Osteoblast (primary cell): ENCODE data around the gene WDR53. TPM values are rescaled to one million over a fixed set of nuclear protein-coding genes. Genes with fewer than 3 reads are reported as not detected.

ENCODE experiments used
- DNase-seq: peaks from one replicate; pipeline ENCODE4 v3.0.0; 2011; ENCODE audit warnings: low spot score, mixed read lengths; ENCODE audit not compliant: insufficient read length; ENCODE audit errors: missing footprints
- H2AFZ ChIP-seq: 2 replicates; pipeline ENCODE4 v1.6.0; 2011; ENCODE audit warnings: mild to moderate bottlenecking, low read length
- H3K27ac ChIP-seq: 2 replicates; pipeline ENCODE4 v1.5.1; 2011; ENCODE audit warnings: mild to moderate bottlenecking, low read depth, low read length, moderate library complexity
- H3K27me3 ChIP-seq: 2 replicates; pipeline ENCODE4 v1.6.0; 2012; ENCODE audit warnings: mild to moderate bottlenecking, control low read depth, inconsistent platforms, low read length, moderate library complexity; ENCODE audit not compliant: insufficient read depth
- H3K36me3 ChIP-seq: 2 replicates; pipeline ENCODE4 v1.5.1; 2011; ENCODE audit warnings: mild to moderate bottlenecking, low read length, control low read depth, moderate library complexity; ENCODE audit not compliant: insufficient read depth
- H3K4me1 ChIP-seq: 2 replicates; pipeline ENCODE4 v1.5.1; 2011; ENCODE audit warnings: mild to moderate bottlenecking, low read length, control low read depth, moderate library complexity; ENCODE audit not compliant: insufficient read depth
- H3K4me2 ChIP-seq: 2 replicates; pipeline ENCODE4 v1.6.0; 2011; ENCODE audit warnings: mild to moderate bottlenecking, low read length; ENCODE audit not compliant: insufficient read depth
- H3K4me3 ChIP-seq: fragments of 200-600 bp; sonication (generic); 3 replicates; pipeline ENCODE4 v1.5.1; 2012; ENCODE audit warnings: mild to moderate bottlenecking, low read length, inconsistent platforms; ENCODE audit not compliant: insufficient read depth
- H3K79me2 ChIP-seq: 2 replicates; pipeline ENCODE4 v1.6.0; 2012; ENCODE audit warnings: mild to moderate bottlenecking, low read length, control low read depth, inconsistent platforms; ENCODE audit not compliant: insufficient read depth
- H3K9me3 ChIP-seq: 2 replicates; pipeline ENCODE4 v1.5.1; 2011; ENCODE audit warnings: low read depth, low read length, control low read depth
- H4K20me1 ChIP-seq: 2 replicates; pipeline ENCODE4 v1.6.0; 2012; ENCODE audit warnings: mild to moderate bottlenecking, low read length, control low read depth; ENCODE audit not compliant: insufficient read depth
- total RNA-seq: library from RNA; depleted of rRNA; stranded (reverse); fragments of >200 nt; gene quantifications from 2 replicates; pipeline ENCODE4 v1.2.3, GENCODE V29; 2012
- TF ChIP-seq, protein P1 (sequence below): IDR thresholded peaks from 2 replicates; pipeline ENCODE4 v1.5.1; 2011; ENCODE audit warnings: mild to moderate bottlenecking, low read depth, low read length, moderate library complexity; ENCODE audit errors: extremely low read depth

Gene WDR53
- total RNA-seq, 1 donor: 7.2 TPM

DNA sequence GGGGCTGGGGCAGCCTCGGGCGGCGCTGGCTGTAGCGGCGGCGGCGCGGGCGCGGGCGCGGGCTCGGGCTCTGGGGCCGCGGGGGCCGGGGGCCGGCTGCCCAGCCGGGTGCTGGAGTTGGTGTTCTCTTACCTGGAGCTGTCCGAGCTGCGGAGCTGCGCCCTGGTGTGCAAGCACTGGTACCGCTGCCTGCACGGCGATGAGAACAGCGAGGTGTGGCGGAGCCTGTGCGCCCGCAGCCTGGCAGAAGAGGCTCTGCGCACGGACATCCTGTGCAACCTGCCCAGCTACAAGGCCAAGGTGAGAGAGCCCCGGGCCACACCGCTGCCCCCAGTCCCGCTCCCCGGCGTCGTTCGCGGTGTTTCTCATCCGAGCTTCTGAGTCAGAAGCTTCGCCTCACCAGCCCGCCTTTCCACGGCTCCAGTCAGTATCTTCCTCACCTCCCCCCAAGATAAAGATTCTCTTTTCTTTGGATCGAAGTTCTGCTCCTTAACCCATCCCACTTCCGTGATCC, 706 bp upstream of the WDR53 start:
- peaks cover 16% of the 10 kb centered on the region for H3K4me1 ChIP-seq
- H3K9me3 ChIP-seq: no peaks in the 10 kb centered on the region
- H3K36me3 ChIP-seq: no peaks in the 10 kb centered on the region
- peaks cover 4% of the 10 kb centered on the region for H4K20me1 ChIP-seq
- peak overlapping the region; percentile 99 for H3K4me3 ChIP-seq
- H2AFZ ChIP-seq: peak overlapping the region; percentile 79
- peak overlapping the region; percentile 18 for H3K27ac ChIP-seq
- no peaks in the 10 kb centered on the region for H3K27me3 ChIP-seq
- DNase-seq: peak; percentile 93
- H3K79me2 ChIP-seq: peaks cover 65% of the 10 kb centered on the region
- TF ChIP-seq, protein P1, sequence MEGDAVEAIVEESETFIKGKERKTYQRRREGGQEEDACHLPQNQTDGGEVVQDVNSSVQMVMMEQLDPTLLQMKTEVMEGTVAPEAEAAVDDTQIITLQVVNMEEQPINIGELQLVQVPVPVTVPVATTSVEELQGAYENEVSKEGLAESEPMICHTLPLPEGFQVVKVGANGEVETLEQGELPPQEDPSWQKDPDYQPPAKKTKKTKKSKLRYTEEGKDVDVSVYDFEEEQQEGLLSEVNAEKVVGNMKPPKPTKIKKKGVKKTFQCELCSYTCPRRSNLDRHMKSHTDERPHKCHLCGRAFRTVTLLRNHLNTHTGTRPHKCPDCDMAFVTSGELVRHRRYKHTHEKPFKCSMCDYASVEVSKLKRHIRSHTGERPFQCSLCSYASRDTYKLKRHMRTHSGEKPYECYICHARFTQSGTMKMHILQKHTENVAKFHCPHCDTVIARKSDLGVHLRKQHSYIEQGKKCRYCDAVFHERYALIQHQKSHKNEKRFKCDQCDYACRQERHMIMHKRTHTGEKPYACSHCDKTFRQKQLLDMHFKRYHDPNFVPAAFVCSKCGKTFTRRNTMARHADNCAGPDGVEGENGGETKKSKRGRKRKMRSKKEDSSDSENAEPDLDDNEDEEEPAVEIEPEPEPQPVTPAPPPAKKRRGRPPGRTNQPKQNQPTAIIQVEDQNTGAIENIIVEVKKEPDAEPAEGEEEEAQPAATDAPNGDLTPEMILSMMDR: no peak
- peak overlapping the region; percentile 88 for H3K4me2 ChIP-seq

DNA sequence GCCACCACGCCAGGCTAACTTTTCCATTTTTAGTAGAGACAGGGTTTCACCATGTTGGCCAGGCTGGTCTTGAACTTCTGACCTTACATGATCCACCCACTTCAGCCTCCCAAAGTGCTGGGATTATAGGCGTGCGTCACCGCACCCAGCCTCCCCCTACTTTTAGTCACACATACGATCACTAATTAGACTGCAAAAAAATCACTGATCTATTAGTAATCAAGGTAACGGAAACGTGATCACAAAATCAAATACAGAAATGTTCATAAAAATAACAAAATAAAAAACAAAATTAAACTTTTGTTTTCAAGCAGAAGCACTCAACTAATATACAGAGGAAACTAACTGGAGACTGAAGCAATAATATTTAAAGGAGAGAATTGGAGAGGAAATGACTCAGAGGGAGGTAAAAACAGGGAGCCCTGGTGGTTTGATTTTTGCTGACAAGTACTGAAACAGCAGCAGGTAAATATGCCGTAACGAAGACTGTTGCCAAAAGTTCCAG, 4.6 kb downstream of the WDR53 start:
- Histone ChIP-seq H3K79me2 (peaks cover 28% of the 10 kb centered on the region), H3K4me3 (no peak overlapping the region), H4K20me1 (no peaks in the 10 kb centered on the region), H3K4me2 (no peak overlapping the region), H3K27ac (no peak overlapping the region), H3K9me3 (no peaks in the 10 kb centered on the region), H3K36me3 (peaks cover 12% of the 10 kb centered on the region), H3K27me3 (no peaks in the 10 kb centered on the region), H2AFZ (no peak overlapping the region), H3K4me1 (peaks cover 8% of the 10 kb centered on the region)
- no peak for DNase-seq
- TF ChIP-seq, protein P1: no peak

DNA sequence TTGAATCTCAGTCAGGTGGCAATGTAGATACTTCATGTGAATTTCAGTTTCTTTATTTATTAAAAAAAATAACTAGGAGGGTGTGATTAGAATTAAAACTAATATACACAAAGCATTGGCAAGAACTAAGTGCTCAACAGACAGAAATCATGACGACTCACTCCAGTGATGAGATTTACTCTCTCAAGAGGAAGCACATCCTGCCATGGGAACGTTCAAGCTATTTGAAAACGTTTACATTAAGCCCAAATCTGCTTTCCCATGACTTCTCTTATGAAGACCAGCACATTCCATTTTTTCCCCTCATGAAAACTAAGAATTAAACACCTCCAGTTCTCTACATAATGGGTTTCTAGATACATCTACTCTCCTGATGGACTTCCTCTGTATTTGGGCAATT, 8.5 kb downstream of the WDR53 start:
- Histone ChIP-seq H3K9me3 (no peaks in the 10 kb centered on the region), H3K36me3 (peaks cover 12% of the 10 kb centered on the region), H3K27me3 (no peaks in the 10 kb centered on the region), H3K27ac (no peak overlapping the region), H3K4me3 (no peak overlapping the region), H4K20me1 (no peaks in the 10 kb centered on the region), H3K4me1 (no peaks in the 10 kb centered on the region), H3K79me2 (peaks cover 11% of the 10 kb centered on the region), H2AFZ (no peak overlapping the region), H3K4me2 (no peak overlapping the region)
- TF ChIP-seq, protein P1: no peak
- no peak for DNase-seq

DNA sequence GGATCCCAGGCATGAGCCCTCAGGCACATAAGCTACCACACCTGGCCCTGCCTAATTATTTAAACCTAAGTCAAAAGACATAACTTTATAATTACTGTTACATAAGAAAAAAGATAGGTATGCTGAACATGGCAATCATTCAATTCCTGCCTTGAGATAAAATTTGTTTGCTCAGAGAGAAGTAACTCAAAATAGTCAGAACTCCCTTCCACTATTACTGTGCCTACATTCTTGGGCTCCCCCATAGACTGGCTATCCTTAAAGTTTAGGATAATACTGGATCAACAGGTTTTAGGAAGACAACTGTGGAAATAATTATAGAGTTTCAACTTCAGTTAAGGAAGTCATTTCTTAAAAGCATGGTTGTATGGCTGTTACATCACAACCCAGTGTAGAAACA, 9.9 kb downstream of the WDR53 start:
- peaks cover 8% of the 10 kb centered on the region for H3K79me2 ChIP-seq

More for the DNA sequence above, 9.9 kb downstream of the WDR53 start:
- Histone ChIP-seq H3K27me3 (no peaks in the 10 kb centered on the region), H3K4me3 (no peak overlapping the region), H3K9me3 (no peaks in the 10 kb centered on the region), H3K4me1 (no peaks in the 10 kb centered on the region), H2AFZ (no peak overlapping the region), H4K20me1 (no peaks in the 10 kb centered on the region), H3K4me2 (no peak overlapping the region), H3K36me3 (peaks cover 12% of the 10 kb centered on the region), H3K27ac (no peak overlapping the region)
- DNase-seq: no peak
- TF ChIP-seq, protein P1: no peak
